K562 (cell line): ENCODE results near the gene CDC42EP3. TPM values are rescaled to one million over a fixed set of nuclear protein-coding genes. Genes with fewer than 3 reads are reported as not detected.

ENCODE experiments used
- ATAC-seq: fragments of 200-7000 bp; cut with Tn5 transposase; 3 replicates; pipeline ENCODE4 v1.9.1; 2020; ENCODE audit warnings: moderate library complexity
- BruUV-seq: library from RNA; stranded (reverse); fragments of 400-500 nt; replicated peaks from 2 replicates; lab custom pipeline; 2021; lab: Mats Ljungman, UMichigan
- CTCF ChIA-PET: fragments of 300-600 bp; formaldehyde crosslinking; extraction: SDS; loops from one replicate; lab custom pipeline; 2021; ENCODE audit warnings: low intra/inter-chr PET ratio; lab: Yijun Ruan, JAX
- POLR2A ChIA-PET: fragments of 300-600, 350-650 bp; sonication (Branson Sonifier 250); formaldehyde crosslinking; extraction: SDS; loops from one replicate; lab custom pipeline; 2021; ENCODE audit warnings: antibody characterized with exemption, inconsistent platforms; lab: Yijun Ruan, JAX
- DNase-seq, 4 experiments: peaks; one replicate each; pipeline versions ENCODE4 v3.0.0 to v3.0.0-alpha.2; 2011 to 2018; ENCODE audit warnings: low spot score in 3 of 4, mixed read lengths in 3 of 4; ENCODE audit errors: extremely low read depth in 1 of 4
- FAIRE-seq: peaks from 2 replicates; lab custom pipeline; 2011; peaks lifted over from hg19 to GRCh38; lab: Jason Lieb, UNC
- H2AFZ ChIP-seq: 2 replicates; pipeline ENCODE4 v1.6.0; 2011; ENCODE audit warnings: low read depth, low read length, control low read depth, inconsistent platforms
- H3K27ac ChIP-seq: fragments of 200-600 bp; 3 replicates; pipeline ENCODE4 v1.8.0; 2011; ENCODE audit warnings: low read depth, mild to moderate bottlenecking, control low read depth, inconsistent platforms, low read length, moderate library complexity, mixed read lengths; ENCODE audit errors: extremely low read depth
- H3K27me3 ChIP-seq, 2 experiments: fragments of 300-600 bp in 1 of 2; 2 replicates in 1 of 2; 3 replicates in 1 of 2; pipeline versions ENCODE4 v1.6.0 to v1.8.0; 2011; ENCODE audit warnings: inconsistent platforms in 2 of 2, low read length in 2 of 2, mild to moderate bottlenecking in 1 of 2, mixed read lengths in 1 of 2, moderate library complexity in 1 of 2; ENCODE audit not compliant: control insufficient read depth in 2 of 2, insufficient read depth in 2 of 2
- H3K36me3 ChIP-seq: fragments of 300-600 bp; 3 replicates; pipeline ENCODE4 v1.8.0; 2011; ENCODE audit warnings: mild to moderate bottlenecking, low read length, inconsistent platforms; ENCODE audit not compliant: control insufficient read depth, insufficient read depth
- H3K4me1 ChIP-seq, 2 experiments: fragments of 200-600 bp in 1 of 2; replicated peaks in 1 of 2; 2 replicates in 1 of 2; 3 replicates in 1 of 2; pipeline versions ENCODE4 v1.5.1 to v1.8.0; 2011; ENCODE audit warnings: inconsistent platforms in 2 of 2, low read length in 2 of 2, mild to moderate bottlenecking in 1 of 2, mixed read lengths in 1 of 2, moderate library complexity in 1 of 2; ENCODE audit not compliant: control insufficient read depth in 2 of 2, insufficient read depth in 2 of 2
- H3K4me2 ChIP-seq: 2 replicates; pipeline ENCODE4 v1.6.1; 2011; ENCODE audit warnings: low read length, control low read depth, inconsistent platforms, mixed read lengths; ENCODE audit not compliant: insufficient read depth
- H3K4me3 ChIP-seq: fragments of 200-600 bp; sonication (generic), shearing (Covaris generic); 2 replicates; pipeline ENCODE4 v1.5.1; 2016; ENCODE audit warnings: control low read depth, inconsistent platforms
- H3K79me2 ChIP-seq: fragments of 200-600 bp; 3 replicates; pipeline ENCODE4 v1.8.0; 2011; ENCODE audit warnings: low read length, inconsistent platforms; ENCODE audit not compliant: control insufficient read depth, insufficient read depth
- H3K9ac ChIP-seq, 2 experiments: 2 replicates each; pipeline versions ENCODE4 v1.6.0 to v1.6.1; 2011; ENCODE audit warnings: low read depth in 2 of 2, low read length in 2 of 2, control low read depth in 1 of 2, inconsistent platforms in 1 of 2, mild to moderate bottlenecking in 1 of 2, mixed read lengths in 1 of 2; ENCODE audit not compliant: insufficient read depth in 1 of 2
- H3K9me1 ChIP-seq: one replicate; pipeline ENCODE4 v1.6.0; 2011; ENCODE audit warnings: inconsistent platforms, mild to moderate bottlenecking, low read length, moderate library complexity; ENCODE audit not compliant: control insufficient read depth, insufficient read depth
- H3K9me3 ChIP-seq: replicated peaks from 2 replicates; pipeline ENCODE4 v1.5.1; 2011; ENCODE audit warnings: low read depth, low read length, inconsistent platforms; ENCODE audit not compliant: control insufficient read depth, insufficient read depth
- H4K20me1 ChIP-seq: replicated peaks from 2 replicates; pipeline ENCODE4 v1.6.1; 2011; ENCODE audit warnings: low read length, inconsistent platforms, mixed read lengths; ENCODE audit not compliant: control insufficient read depth, insufficient read depth
- ATF7 ChIP-seq: fragments of 450-650 bp; IDR thresholded peaks from 2 replicates; pipeline ENCODE4 v1.7.1; 2014; ENCODE audit warnings: mild to moderate bottlenecking, moderate library complexity
- NFE2 ChIP-seq: IDR thresholded peaks from 2 replicates; pipeline ENCODE4 v1.6.1; 2014; ENCODE audit warnings: antibody characterized with exemption, low read depth
- POU5F1 ChIP-seq: fragments of 150-350 bp; IDR thresholded peaks from 2 replicates; pipeline ENCODE4 v1.6.1; 2014; ENCODE audit warnings: borderline replicate concordance, low read length, low read depth, mild to moderate bottlenecking; ENCODE audit not compliant: partially characterized antibody
- PPARD ChIP-seq: fragments of 250-450 bp; sonication (Bioruptor Pico); IDR thresholded peaks from 2 replicates; pipeline ENCODE4 v1.8.0; 2022; ENCODE audit warnings: inconsistent platforms, mild to moderate bottlenecking, moderate library complexity
- ZEB2 ChIP-seq: fragments of 450-650 bp; IDR thresholded peaks from 2 replicates; pipeline ENCODE4 v1.6.1; 2016
- WGBS: fragments of 100-300 bp; shearing (Covaris generic); methylation state at CpG from one replicate; pipeline ENCODE4 v1.1.6; 2016; ENCODE audit warnings: low coverage, mixed read lengths; ENCODE audit not compliant: insufficient coverage; ENCODE audit errors: missing lambda C conversion rate; 5-methylcytosine and 5-hydroxymethylcytosine counted together
- in situ Hi-C: fragments of 300-500 bp; cut with MboI; formaldehyde crosslinking; loops from 4 replicates; pipeline ENCODE4 v1.15.0; 2018; ENCODE audit warnings: inconsistent platforms, mixed read lengths
- intact Hi-C: fragments of 100-400 bp; cut with micrococcal nuclease; formaldehyde crosslinking; loops from 2 replicates; pipeline ENCODE4 v1.14.2; 2022
- polyA plus RNA-seq, 8 experiments: library from polyadenylated mRNA; depleted of rRNA in 4 of 8; stranded (reverse) in 5 of 8; unstranded in 3 of 8; fragments of >200 nt; fragmentation: Nextera tagmentation in 2 of 8; fragmentation: Illumina TruSeq in 1 of 8; extraction: Ambion mirVana in 2 of 8; extraction: Trizol in 1 of 8; gene quantifications; 2 replicates each; pipeline versions ENCODE4 v1.2.1 to v1.2.3, GENCODE V29; 2011 to 2014; ENCODE audit warnings: inconsistent platforms in 1 of 8, missing spikeins in 1 of 8
- total RNA-seq, 7 experiments: library from RNA; depleted of rRNA in 6 of 7; stranded (reverse); fragments of >200 nt in 6 of 7; fragmentation: Illumina TruSeq in 2 of 7; extraction: Trizol in 2 of 7; gene quantifications; 2 replicates each; pipeline versions ENCODE4 v1.2.1 to v1.2.3, GENCODE V29; 2011 to 2021; ENCODE audit warnings: low replicate concordance in 1 of 7
- TF ChIP-seq, protein P1 (sequence below), 2 experiments: IDR thresholded peaks; 2 replicates each; pipeline ENCODE4 v1.6.1; 2011; ENCODE audit warnings: borderline replicate concordance in 1 of 2, control low read depth in 1 of 2, low read depth in 1 of 2, low read length in 1 of 2, mild to moderate bottlenecking in 1 of 2, mixed read lengths in 1 of 2, moderate library complexity in 1 of 2; ENCODE audit not compliant: insufficient read depth in 1 of 2, insufficient read length in 1 of 2, poor library complexity in 1 of 2, severe bottlenecking in 1 of 2; ENCODE audit errors: extremely low read depth in 1 of 2
- TF ChIP-seq, protein P2 (sequence below), 2 experiments: fragments of 450-650 bp; IDR thresholded peaks; 2 replicates each; pipeline ENCODE4 v1.6.1; 2016
- TF ChIP-seq, protein P3 (sequence below): IDR thresholded peaks from 2 replicates; pipeline ENCODE4 v1.6.1; 2016; ENCODE audit warnings: missing genetic modification characterization, missing compliant biosample characterization

The CDC42EP3 gene
- total and polyA plus RNA-seq, 9 of the 15 experiments (the other 6 are each of a cell fraction or from before 2014, with no cell fraction given), result 0.72 to 6.4 (median 2.0) TPM

DNA sequence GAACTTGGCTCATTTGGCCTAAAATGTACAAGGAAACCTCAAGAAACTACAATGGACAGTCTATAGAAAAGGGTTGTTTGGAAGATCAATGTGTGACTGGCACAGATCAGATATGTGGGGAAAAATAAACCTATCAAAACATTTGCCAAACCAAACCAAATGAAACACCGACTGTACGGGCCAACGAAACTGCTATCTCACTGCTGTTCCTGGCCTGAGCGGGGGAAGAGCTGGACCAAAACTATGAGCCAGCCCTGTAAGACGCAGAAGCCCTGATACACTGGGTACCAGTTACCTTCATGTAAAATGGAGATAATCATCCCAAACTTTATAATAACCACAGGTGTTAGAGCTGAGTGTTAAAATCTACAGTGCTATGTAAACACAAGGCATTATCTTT lies 11.7 kb downstream of the CDC42EP3 start:
- DNase-seq (no peak), ATAC-seq (no peak), FAIRE-seq (no peak)
- no peak overlapping the region for H2AFZ ChIP-seq
- H3K36me3 ChIP-seq, result no peaks in the 10 kb centered on the region
- no peaks in the 10 kb centered on the region for H3K9me1 ChIP-seq
- ChIA-PET CTCF (no interaction called here), POLR2A (no interaction called here)
- H3K4me3 ChIP-seq, result no peak overlapping the region
- no peak overlapping the region for H3K27ac ChIP-seq
- no peaks in the 10 kb centered on the region for H3K79me2 ChIP-seq
- in situ Hi-C loops, result no loop called here
- intact Hi-C loops, result no loop called here
- no peak overlapping the region for H3K9ac ChIP-seq
- H3K27me3 ChIP-seq, result no peaks in the 10 kb centered on the region
- H3K4me2 ChIP-seq, result no peak overlapping the region
- peak; percentile 24; the same call in 1 of the 2 replicates for TF ChIP-seq NFE2
- TF ChIP-seq POU5F1, result no peak
- no peaks in the 10 kb centered on the region for H3K9me3 ChIP-seq
- 15% methylated on average over 5 of the region's 5 CpGs for WGBS
- no TSS peak for BruUV-seq
- H3K4me1 ChIP-seq, result peaks cover 0 to 14% of the 10 kb centered on the region in 2 experiments; a peak in 2 of 5 replicates
- no peaks in the 10 kb centered on the region for H4K20me1 ChIP-seq

DNA sequence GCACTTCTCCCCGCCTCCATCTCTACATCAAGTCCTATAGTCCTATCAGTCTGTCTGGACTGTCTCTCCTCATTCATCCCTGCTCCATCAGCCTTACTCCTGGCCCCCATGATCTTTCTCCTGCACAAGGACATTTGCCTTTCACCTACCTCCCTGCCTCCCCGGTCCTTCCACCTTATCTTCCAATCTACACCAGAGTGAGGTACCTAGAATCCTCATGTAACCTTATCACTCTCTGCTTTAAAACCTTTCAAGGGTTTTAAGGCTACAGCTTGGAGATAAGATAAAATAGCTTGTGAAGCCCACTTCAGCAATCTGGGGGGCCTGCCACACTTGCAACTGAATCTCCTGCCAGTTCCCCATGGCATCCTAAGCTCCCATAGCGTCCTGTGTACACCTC lies 12.8 kb downstream of the CDC42EP3 start:
- Histone ChIP-seq H2AFZ (no peak overlapping the region), H3K4me1 (peaks cover 0 to 18% of the 10 kb centered on the region in 2 experiments; a peak in 3 of 5 replicates), H3K9ac (no peak overlapping the region), H3K36me3 (no peaks in the 10 kb centered on the region), H3K79me2 (no peaks in the 10 kb centered on the region), H3K9me1 (no peaks in the 10 kb centered on the region), H4K20me1 (no peaks in the 10 kb centered on the region), H3K27ac (no peak overlapping the region), H3K9me3 (no peaks in the 10 kb centered on the region), H3K27me3 (0 out of 5 replicates have a peak, but pooled peaks cover 0 to 4% of the 10 kb centered on the region in 2 experiments), H3K4me2 (no peak overlapping the region), H3K4me3 (no peak overlapping the region)
- in situ Hi-C loops, result no loop called here
- WGBS, result 32% methylated on average over 3 of the region's 3 CpGs
- ChIA-PET POLR2A (interaction anchor here (1.2 kb wide), 1 partner anchor 9 kb away, joined by 3 read pairs; no protein-coding TSS in a partner anchor), CTCF (no interaction called here)
- TF ChIP-seq, protein P1, sequence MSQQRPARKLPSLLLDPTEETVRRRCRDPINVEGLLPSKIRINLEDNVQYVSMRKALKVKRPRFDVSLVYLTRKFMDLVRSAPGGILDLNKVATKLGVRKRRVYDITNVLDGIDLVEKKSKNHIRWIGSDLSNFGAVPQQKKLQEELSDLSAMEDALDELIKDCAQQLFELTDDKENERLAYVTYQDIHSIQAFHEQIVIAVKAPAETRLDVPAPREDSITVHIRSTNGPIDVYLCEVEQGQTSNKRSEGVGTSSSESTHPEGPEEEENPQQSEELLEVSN (IDR thresholded peaks at IDR 0.05; ENCODE audit: borderline replicate concordance in 1 of 2, extremely low read depth in 1 of 2, insufficient read depth in 1 of 2, insufficient read length in 1 of 2, low read depth in 1 of 2, low read length in 1 of 2, poor library complexity in 1 of 2, severe bottlenecking in 1 of 2), result no peak
- TF ChIP-seq PPARD (CRISPR knock-in tag) (no peak), ATF7 (no peak), ZEB2 (no peak)
- TF ChIP-seq, protein P2, sequence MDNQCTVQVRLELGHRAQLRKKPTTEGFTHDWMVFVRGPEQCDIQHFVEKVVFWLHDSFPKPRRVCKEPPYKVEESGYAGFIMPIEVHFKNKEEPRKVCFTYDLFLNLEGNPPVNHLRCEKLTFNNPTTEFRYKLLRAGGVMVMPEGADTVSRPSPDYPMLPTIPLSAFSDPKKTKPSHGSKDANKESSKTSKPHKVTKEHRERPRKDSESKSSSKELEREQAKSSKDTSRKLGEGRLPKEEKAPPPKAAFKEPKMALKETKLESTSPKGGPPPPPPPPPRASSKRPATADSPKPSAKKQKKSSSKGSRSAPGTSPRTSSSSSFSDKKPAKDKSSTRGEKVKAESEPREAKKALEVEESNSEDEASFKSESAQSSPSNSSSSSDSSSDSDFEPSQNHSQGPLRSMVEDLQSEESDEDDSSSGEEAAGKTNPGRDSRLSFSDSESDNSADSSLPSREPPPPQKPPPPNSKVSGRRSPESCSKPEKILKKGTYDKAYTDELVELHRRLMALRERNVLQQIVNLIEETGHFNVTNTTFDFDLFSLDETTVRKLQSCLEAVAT (IDR thresholded peaks at IDR 0.05), result no peak
- TF ChIP-seq, protein P3, sequence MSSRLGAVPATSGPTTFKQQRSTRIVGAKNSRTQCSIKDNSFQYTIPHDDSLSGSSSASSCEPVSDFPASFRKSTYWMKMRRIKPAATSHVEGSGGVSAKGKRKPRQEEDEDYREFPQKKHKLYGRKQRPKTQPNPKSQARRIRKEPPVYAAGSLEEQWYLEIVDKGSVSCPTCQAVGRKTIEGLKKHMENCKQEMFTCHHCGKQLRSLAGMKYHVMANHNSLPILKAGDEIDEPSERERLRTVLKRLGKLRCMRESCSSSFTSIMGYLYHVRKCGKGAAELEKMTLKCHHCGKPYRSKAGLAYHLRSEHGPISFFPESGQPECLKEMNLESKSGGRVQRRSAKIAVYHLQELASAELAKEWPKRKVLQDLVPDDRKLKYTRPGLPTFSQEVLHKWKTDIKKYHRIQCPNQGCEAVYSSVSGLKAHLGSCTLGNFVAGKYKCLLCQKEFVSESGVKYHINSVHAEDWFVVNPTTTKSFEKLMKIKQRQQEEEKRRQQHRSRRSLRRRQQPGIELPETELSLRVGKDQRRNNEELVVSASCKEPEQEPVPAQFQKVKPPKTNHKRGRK (tag), result no peak
- no peak for FAIRE-seq
- no peak for DNase-seq
- BruUV-seq, result no TSS peak
- intact Hi-C loops, result no loop called here
- ATAC-seq, result no peak
